AG09309 (cell line): ENCODE measurements around the gene TLR7.

Experiments used
- DNase-seq: peaks from one replicate; pipeline ENCODE4 v3.0.0-alpha.2; 2010; ENCODE audit warnings: low read depth
- H3K4me3 ChIP-seq: 2 replicates; pipeline ENCODE4 v1.5.1; 2011; ENCODE audit warnings: mild to moderate bottlenecking, low read depth, low read length, moderate library complexity; ENCODE audit not compliant: control insufficient read depth
- CTCF ChIP-seq: IDR thresholded peaks from 2 replicates; pipeline ENCODE4 v1.5.1; 2011; ENCODE audit warnings: mild to moderate bottlenecking, low read depth, low read length, inconsistent platforms; ENCODE audit not compliant: insufficient read depth, control insufficient read depth; ENCODE audit errors: missing control alignments

The TLR7 gene

GRCh38 chrX:12894074-12895030, 27.5 kb downstream of the TLR7 start:
- H3K4me3 ChIP-seq: no peak overlapping the region
- peak; percentile 66 for TF ChIP-seq CTCF
- DNase-seq: no peak

GRCh38 chrX:12895866-12896265, 29.0 kb downstream of the TLR7 start:
- TF ChIP-seq CTCF: no peak
- no peak for DNase-seq
- no peak overlapping the region for H3K4me3 ChIP-seq

- H3K4me3 ChIP-seq: no peak overlapping the region
- no peak for DNase-seq
- TF ChIP-seq CTCF: no peak
These were observed 30.1 kb downstream of the TLR7 start for GRCh38 chrX:12896935-12897334.

- no peak for DNase-seq
- TF ChIP-seq CTCF: no peak
- H3K4me3 ChIP-seq: no peak overlapping the region
These were observed 31.2 kb downstream of the TLR7 start for GRCh38 chrX:12898073-12898472.

- H3K4me3 ChIP-seq: no peak overlapping the region
- DNase-seq: no peak
- TF ChIP-seq CTCF: no peak
These were observed 32.6 kb downstream of the TLR7 start for GRCh38 chrX:12899506-12899905.

- DNase-seq: no peak
- peak; percentile 75 for TF ChIP-seq CTCF
- no peak overlapping the region for H3K4me3 ChIP-seq
These were observed 34.6 kb downstream of the TLR7 start for GRCh38 chrX:12901486-12901885.
